ENCODE results near the gene SLC8A2.

SLC8A2 gene

DNA sequence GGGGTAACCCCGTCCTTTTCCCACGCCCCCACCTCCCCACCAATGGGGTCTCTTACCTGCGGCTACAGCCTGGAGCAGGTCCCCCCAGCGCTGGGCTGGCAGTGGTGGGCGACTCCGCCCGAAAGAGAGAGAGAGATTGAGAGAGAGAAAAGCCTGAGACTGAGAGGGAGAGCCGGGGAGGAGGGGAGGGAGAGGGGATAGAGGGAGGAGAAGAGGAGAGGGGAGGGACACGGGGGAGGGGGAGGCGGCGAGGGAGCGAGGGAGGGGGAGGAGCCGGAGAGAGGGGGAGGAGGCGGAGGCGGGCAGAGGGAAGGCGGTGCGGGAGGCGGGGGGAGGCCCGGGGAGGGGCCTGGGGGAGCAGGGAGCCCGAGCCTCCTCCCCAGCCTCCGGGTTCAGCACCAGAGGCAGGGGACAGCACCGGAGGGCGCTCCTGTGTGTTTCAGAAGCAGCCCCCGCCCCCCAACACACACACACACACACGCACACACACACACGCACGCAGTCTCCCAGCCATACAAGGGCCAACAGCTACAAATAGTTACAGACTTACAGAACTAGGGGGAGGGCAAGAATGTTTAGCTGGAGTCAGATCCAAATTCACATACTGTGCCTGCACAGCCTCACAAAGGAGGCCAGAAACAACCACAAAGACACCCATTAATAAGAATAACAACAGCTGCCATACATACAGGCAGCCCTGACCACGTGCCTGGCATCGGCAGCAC, at the start of gene SLC8A2:
SLC8A2 (minus strand) TSS at position 161 of the 725 bp plus-strand sequence. CDS start 5,490 bp downstream, outside the sequence.
- no peak for TF ChIP-seq CTCF (conservative IDR thresholded peaks at IDR 0.05)
- peak within 1 kb of the TSS; percentile 57; the same call in 1 of the 2 replicates for H3K27ac ChIP-seq

DNA sequence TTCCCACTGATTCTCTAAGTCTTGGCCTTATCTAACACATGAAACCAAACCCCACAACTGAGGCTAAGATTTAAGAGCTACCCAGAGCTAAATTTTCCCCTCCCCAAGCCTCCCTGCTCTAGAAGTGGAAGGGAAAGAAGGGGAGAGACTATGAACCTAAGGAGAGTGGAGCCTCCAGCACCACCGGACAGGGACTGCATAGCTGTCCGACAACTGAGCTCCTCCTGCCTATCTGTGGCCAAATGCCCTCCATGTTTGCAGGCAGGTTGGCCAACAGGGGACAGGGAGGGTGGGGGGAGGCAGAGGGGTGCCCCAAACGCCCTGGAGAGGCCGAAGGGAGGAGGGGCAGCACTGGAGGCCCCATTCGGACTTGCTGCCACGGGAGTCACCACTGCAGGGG, 49.1 kb upstream of the SLC8A2 start:
- H3K27ac ChIP-seq: no peak overlapping the region
- no peak for TF ChIP-seq CTCF (conservative IDR thresholded peaks at IDR 0.05)

DNA sequence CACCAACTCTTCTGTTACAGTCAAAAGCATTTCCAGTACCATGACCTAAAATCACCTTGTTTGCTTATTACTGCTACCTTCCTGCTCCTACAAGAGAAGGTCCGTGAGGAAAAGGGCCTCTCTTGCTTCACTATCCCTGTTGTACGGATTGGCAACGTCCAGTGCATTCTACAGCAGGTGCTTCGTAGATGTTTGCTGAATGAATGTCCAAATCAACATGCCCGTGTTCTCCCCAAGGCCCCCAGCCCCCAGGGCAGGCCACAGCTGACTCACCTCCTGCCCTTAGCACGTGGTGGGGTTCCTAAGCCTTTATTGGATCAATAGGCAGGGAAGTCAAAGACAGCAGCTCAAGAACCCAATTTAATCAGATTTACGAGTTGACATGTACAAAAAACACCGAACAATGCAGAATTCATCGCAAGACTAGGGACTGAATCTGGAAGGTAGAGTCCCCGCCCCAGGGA, 48.7 kb upstream of the SLC8A2 start:
- no peak overlapping the region for H3K27ac ChIP-seq
- no peak for TF ChIP-seq CTCF (conservative IDR thresholded peaks at IDR 0.05)

DNA sequence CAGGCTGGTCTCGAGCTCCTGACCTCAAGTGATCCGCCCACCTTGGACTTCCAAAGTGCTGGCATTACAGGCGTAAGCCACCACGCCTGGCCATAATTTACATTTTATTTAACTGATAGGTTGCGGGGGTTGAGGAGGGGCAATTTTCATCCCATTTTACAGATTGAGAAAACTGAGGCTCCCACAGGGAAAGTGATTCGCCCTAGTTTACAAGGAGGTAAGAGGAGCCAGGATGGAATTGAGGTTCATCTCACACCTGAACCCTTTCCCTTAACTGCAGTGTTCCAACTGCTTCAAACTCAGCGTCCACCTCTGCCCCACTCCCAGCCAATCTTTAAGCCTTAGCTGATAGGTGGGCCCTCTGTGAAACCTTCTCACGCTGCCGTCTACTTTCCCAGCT, 47.2 kb upstream of the SLC8A2 start:
- H3K27ac ChIP-seq: no peak overlapping the region

DNA sequence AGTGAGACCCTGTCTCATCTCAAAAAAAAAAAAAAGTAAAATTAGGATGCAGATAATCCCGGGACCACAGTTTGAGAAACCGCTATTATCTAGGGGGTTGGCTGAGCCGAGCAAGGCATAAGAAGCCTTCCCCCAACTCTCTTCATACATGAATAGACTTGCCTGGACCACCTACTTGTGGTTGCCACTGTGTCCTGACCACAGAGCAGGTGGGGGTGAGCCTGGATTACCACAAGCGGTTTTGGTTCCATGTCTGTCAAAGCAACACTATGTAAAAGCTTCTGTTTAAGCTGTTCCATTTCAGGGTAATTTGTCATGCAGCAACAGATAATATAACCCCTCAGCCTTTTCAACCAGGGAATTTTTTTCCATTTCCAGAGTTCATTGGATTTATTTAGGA, 46.4 kb upstream of the SLC8A2 start:
- no peak overlapping the region for H3K27ac ChIP-seq
- TF ChIP-seq CTCF (conservative IDR thresholded peaks at IDR 0.05): no peak

More for the DNA sequence above, 47.2 kb upstream of the SLC8A2 start:
- no peak for TF ChIP-seq CTCF (conservative IDR thresholded peaks at IDR 0.05)

- peak within 1 kb of the TSS; percentile 96 for H3K27ac ChIP-seq
- TF ChIP-seq CTCF (conservative IDR thresholded peaks at IDR 0.05): no peak
Measured at GRCh38 chr19:47514869-47515588, 43.3 kb upstream of the SLC8A2 start, which contains the start of gene NAPA. Gene NAPA, minus strand, starts transcription at chr19:47515063. Its CDS starts 123 bp downstream, at chr19:47514940.

DNA sequence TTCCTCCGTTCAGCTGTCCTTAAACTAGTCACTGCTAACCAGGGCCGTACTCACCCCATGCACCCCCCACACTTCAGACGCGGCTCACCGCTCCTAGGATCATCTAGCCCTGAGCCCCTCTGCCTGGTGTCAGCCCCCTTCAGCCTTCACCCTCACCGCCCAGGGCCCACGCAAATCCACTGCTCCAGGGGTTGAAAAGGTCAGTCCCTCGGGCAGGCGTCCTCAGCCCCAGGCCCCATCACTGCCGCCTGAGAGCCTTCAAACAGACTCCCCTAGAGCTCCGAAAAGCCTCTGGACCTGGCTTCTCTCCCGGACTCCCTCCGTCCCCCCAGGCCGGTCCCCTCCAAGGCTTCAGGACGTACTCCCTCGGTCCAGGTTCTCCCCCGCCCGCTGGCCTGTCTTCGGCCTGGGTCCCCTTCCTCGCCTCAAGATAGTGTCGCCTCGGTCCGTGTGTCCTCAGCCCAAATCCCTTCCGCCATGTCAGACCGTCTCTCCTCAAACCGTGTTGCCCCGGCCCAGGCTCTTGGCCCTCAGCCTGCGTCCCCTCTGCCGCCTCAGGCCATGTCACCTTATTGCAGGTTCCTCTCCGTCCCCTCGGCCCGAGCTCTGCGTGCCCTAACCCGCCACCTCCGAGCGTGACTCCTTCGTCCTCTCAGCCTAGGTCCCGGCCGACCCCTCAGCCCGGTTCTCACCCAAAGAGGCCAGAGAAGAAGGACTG, 42.6 kb upstream of the SLC8A2 start:
- H3K27ac ChIP-seq: peak overlapping the region; percentile 96
- TF ChIP-seq CTCF (conservative IDR thresholded peaks at IDR 0.05): no peak

Measured in VCaP (cell line).